Gastrocnemius medialis (tissue), 4 donors: ENCODE data around the gene FSTL1.

ENCODE experiments used
- CTCF ChIP-seq, 5 experiments: fragments of 450-650 bp in 3 of 5; fragments of 200-600 bp in 2 of 5; sonication (generic) in 2 of 5; IDR thresholded peaks in 4 of 5; conservative IDR thresholded peaks in 1 of 5; 1 replicate in 4 of 5; 2 replicates in 1 of 5; pipeline ENCODE4 v1.5.1; 2016 to 2019; ENCODE audit warnings: antibody characterized with exemption in 5 of 5, mild to moderate bottlenecking in 3 of 5, moderate library complexity in 3 of 5
- POLR2A ChIP-seq, 2 donors: fragments of 450-650 bp; IDR thresholded peaks; one replicate each; pipeline ENCODE4 v1.6.1; 2017; ENCODE audit warnings: antibody characterized with exemption in 2 of 2, mild to moderate bottlenecking in 2 of 2, moderate library complexity in 2 of 2

GRCh38 chr3:120355486-120355885 is 95.3 kb downstream of the FSTL1 start:
- TF ChIP-seq POLR2A (IDR thresholded peaks at IDR 0.05) (no peak), CTCF (IDR thresholded peaks at IDR 0.05 in 4 of 5, conservative IDR thresholded peaks at IDR 0.05 in 1 of 5) (no peak)
